GM19468 (cell line): ENCODE results near the gene SRPK2.
"Not testable (repeated sequence)": the region's sequence is repeated elsewhere in the genome, so short reads cannot be mapped to it uniquely, and the experiment has no call there.

ENCODE experiments used
- ATAC-seq: cut with Tn5 transposase; IDR thresholded peaks from one replicate; pipeline ENCODE4 v1.9.1; 2021; ENCODE audit warnings: mild to moderate bottlenecking, moderate library complexity, moderate number of reproducible peaks; ENCODE audit not compliant: unreplicated experiment; ENCODE audit errors: extremely low read depth

Gene SRPK2

DNA sequence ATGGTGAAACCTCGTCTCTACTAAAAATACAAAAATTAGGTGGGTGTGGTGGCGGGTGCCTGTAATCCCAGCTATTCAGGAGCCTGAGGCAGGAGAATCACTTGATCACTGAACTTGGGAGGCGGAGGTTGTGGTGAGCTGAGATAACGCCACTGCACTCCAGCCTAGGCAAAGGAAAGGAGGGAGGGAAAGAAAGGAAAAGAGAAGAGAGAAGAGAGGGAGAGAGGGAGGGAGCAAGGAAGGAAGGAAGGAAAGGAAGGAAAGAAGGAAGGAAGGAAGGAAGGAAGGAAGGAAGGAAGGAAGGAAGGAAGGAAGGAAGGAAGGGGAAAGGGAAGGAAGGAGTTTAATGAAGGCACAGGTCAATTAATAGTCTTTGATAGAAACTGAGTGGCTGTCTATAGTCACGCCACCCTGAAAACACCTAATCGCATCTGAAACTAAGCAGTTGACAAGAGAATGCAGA, 155.9 kb downstream of the SRPK2 start:
- not testable (repeated sequence) for ATAC-seq

DNA sequence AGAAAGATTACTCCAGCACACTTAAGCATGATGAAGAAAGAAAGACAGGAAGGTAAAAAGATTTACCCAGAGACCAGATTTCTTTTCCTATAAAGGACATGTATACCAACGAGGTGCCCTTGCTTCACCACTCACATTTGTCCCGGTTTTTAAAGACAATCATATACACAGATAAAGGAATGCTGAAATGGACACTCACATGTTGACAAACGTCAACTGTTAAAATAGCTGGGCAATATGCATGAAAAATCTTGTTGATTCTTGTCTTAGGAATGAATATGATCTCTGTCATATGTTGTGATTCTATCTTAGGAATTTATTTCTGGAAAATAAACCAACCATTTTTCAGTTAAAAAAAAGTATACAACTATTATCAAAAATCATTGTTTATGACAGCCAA, 158.2 kb downstream of the SRPK2 start:
- ATAC-seq = no peak

DNA sequence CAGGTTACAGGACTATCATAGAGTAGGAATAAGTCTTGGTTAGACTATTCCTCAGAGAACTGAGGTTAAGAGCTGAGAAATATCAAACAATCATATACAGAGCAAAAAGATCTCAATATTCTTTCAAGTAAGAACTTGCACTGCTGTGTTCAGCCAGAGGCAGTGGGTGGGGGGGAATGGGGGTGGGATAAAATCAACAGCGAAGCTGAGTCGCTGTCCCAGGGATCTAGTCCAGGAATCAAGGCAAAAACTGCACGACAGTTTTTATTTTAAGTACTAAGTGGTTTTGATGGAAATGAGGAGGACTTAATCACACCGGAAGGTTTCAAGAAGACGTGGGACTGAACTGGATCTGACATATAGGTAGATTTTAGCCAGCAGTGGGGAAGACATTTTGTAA, 159.1 kb downstream of the SRPK2 start:
- no peak for ATAC-seq

DNA sequence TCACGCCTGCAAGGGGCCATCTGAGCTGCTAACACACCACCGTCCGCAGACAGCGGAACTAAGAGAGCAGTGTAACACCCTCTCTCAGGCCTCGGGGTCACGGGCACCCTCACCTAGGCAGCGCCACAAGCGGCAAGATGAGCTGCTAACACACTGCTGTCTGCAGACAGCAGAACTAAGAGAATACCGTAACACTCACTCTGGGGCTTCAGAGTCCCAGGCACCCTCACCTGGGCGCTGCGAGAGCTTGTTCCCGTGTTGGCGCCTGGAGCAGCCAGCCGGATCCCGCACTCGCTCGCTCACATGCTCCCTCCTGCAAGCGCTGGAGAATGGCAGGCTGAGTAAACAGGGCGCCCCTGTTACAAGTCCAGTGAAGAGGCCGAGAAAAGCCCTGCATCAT, 160.2 kb downstream of the SRPK2 start:
- ATAC-seq = no peak

DNA sequence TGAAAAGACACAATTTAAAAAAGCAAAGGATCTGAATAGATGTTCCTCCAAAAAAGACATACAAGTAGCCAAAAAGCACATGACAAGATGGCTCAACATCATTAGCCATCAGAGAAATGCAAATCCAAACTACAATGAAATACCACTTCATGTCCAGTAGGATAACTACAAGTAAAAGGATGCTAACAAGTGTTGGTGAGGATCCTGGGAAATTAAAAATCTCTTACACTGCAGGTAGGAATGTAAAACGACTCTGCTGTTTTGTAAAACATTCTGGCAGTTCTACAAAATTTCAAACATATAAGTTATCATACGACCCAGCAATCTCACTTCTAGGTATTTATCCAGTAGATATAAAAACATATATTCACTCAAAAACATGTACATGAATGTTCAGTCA, 161.3 kb downstream of the SRPK2 start:
- no peak for ATAC-seq

DNA sequence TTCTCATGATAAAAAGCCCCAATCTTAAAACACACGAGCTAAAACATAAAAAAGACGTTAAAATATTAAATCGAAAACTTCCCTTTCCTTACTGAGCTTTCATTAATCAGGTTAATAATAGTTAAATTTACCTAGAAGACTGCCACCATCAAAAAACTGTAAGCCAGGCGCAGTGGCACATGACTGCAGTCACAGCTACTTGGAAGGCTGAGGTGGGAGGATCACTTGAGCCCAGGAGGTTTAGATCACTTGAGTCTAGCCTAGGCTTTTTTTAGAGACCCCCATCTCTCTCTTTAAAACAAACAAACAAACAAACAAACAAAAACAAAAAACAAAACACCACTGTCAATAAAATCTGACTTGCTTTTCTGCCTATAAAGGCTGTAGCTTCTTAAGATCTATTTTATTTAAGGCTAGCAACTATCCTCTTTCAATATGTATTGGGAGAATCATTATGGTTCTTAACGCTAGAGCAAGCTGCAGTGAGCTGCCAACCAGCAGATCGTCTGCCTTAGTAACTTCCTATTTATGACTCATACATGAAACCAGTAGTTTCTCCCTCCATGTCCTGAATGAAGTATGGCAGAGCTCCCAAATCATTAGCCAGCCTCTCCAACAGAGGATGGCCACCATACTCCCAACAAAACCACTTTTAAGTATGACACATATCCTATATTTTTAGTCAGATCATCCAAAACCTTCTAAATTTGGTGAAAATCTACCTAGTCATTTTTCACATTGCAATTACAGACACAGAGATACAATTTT, 163.7 kb downstream of the SRPK2 start:
- ATAC-seq = peak; percentile 78

DNA sequence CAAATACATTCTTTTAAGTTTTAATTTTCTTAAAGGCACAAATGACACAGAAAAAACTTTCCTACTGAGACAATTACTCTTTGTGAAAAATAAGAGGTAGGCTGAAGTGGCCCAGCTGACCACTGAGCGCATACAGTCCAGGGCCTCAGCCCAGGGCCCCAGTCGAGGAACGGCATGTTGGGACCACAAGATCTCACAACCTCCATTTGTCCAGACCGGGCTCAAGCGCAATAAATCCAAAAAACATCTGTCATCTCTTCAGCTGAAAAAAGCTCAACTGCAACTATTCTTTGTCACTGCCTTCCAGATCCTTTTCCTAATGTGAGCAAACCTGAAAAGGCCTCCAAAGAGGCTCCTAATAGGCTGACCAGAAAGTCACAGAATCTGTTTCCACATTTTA, 165.8 kb downstream of the SRPK2 start:
- no peak for ATAC-seq

DNA sequence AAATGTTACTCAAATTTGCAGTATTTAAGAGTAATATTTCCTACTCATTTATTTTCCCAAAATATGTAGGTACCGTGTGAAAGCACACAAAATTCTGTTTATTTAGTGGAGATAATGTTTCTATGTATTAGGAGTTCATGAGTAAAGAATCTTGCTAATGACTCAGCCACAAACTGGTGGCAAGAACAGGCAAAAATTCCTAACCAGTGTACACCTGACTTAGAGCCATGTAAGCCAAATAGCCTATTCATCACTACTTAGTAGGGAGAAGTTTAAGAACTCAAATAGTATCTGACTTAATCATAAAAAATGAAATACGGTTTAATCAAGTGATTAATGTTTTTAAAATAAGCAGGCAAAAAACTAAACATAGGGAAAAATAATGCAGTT, 169.0 kb downstream of the SRPK2 start:
- ATAC-seq = no peak

DNA sequence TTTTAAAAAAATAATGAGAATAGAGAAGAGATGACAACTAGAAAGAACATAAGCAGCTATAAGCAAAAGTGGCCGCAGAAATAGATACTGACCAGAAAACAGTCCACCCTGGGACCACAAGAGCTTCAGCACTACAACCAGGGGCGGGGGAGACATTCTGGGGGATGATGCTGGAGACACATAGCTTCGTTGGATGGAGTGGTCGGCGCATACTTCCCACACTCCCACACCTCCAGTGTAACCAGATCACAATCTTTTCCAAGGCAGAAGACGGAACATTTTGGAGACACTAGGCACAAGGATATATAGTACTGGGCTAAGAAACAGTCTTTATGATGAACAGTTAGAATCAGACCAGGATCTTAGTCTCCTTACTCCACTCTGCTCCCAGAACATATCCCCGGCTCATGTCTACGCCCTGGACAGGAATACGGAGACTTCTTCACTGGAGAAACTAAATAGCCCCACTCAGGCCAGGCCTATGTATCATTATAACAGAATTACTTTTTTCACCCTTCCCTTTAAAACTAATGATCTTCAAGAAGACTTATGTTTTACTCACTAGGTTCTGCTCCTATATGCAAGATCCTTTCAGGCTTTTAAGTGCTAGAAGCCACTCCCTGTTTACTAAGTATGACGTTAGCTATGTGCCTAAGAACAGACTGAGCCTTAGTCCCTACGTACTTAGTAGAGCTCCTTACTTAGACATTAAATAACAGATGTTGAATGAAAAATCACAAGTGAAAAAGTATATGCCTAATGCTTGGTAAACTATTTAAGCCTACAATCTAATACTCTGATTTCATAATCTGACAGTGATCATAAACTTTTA, 169.6 kb downstream of the SRPK2 start:
- no peak for ATAC-seq

DNA sequence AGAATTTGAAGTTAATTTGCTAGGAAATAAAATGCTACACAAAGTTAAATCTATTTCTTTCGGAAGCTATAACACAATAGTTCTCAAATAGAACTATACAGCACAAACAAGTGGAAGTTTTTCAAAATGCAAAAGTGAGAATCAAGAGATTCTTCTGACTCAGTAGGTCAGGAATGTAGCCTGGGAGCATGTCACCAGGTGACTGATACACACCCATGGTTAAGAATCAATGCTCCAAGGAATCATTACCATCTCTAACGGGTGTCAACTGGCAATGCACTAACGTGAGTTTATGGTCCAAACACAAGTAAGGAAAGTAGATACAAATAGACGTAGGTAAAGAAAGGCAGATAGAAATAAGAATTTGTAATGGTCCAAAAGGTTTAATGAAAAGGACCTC, 170.5 kb downstream of the SRPK2 start:
- no peak for ATAC-seq

DNA sequence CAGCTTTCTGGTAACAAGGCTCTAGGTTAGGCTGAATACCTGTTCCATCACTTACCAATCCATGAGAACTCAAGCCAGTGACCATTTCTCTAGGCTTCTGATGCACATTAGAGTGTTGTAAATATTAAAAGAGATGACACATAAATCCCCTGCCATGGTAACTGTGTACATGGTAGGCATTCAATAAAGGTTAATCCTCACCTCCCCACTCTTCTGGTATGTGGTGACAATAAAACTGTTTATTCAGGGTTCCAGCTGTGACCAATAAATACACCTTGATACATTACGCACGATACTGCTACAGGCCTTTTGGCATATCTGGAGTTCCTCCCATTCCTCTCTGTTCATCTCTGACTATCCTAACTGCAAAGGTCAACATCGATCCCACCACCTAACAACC, 171.9 kb downstream of the SRPK2 start:
- no peak for ATAC-seq

DNA sequence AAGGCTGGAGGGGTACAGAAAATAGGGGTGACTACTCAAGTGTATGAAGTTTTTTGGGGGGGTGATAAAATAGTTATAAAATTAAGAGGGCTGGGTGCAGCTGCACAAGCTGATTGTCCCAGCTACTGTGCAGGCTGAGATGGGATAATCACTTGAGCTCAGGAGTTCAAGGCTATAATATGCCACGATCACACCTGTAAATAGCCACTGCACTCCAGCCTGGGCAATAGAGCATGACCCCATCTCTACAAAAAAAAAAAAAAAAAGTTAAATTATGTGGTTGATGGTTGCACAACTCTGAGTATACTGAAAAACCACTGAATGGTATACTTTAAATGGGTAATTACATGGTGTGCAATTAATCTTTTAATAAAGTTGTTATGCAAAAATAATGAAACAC, 172.9 kb downstream of the SRPK2 start:
- ATAC-seq = no peak

DNA sequence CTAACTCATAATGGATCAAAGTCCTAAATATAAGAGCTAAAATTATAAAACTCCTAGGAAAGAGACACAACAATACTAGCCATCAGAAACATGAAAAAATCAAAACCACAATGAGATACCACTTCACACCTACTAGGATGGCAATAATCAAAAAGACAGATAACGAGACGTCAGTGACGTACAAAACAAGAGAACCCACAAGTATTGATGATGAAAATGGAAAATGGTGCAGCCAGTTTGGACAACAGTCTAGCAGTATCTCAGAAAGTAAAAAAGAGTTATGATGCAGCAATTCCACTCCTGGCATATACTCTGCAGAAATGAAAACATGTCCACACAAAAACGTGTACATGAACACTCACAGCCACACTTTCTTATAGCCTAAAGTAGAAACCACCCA, 173.5 kb downstream of the SRPK2 start:
- ATAC-seq = no peak

DNA sequence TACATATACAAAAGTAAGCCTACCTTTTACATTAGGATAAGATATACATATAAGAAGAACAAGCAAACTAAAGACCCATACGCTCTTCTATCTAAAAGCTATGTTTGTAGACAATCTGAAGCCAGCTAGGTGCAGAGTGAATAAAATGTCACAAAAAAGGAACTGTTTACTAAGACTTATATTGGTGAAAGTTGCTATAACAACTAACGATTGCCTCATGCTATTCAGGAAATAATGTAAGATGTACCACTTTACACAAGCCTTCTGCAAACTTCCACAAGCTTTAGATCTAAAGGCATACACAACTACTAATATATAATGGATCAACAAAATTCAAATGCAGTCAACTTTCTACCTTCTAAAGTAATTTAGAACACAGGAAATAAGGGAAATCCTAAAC, 175.1 kb downstream of the SRPK2 start:
- no peak for ATAC-seq

DNA sequence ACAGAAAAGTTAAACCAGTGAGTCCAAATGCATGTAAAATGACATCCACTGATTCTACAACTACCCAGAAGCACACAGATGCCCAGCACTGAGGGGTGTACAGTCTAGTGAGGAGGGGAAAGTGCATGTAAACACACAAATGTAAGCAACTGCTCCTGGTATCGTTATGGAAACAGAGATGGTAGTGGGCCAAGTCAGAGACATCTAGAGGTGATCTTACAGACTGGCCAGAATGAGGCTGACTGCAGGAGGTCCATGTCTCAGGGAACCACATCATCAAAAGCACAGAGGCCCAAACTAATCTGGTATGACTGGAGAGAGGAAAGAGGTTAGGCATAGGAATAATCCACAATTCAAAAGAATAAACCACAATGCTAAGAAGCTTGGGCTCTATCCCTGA, 176.5 kb downstream of the SRPK2 start:
- no peak for ATAC-seq

DNA sequence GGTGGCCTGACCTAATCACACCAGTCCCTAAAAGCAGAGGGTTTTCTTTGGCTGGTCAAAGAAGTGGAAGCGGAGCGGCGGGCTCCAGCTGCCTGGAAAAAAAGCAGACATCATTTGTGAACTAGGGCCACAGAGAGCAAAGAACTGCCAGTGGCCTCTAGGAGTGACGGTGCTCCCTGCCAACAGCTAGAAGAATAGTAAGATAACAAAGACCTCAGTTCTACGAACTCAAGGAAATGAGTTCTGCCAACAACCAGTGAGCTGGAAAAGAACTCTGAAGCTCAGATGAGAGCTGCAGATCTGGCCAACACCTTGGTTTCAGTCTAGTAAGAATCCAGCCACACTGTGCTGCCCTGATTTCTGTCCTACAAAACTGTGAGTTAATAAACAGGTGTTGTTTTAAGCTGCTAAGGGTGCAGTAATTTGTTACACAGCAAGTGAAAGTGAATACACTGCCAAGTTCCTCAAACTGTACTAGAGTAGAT, 178.0 kb downstream of the SRPK2 start:
- ATAC-seq = peak; percentile 61

DNA sequence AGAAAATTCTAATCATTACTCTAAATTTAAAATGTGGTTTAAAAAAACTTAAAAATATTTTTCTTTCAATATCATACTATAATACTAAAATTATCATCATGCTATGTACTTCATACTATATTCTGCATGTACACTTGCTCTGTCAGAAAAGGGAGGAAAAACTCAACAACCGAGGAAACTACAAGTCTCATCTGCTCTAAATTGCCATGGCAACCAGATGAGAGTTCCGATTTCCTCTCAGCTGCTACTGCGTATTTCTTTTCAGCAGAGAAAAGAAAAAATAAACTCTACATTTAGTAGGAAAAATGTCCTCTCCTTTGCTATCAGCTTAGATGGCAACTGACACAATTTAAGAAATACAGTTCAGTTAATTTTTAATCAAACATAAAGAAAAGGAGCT, 178.9 kb downstream of the SRPK2 start:
- ATAC-seq = no peak

DNA sequence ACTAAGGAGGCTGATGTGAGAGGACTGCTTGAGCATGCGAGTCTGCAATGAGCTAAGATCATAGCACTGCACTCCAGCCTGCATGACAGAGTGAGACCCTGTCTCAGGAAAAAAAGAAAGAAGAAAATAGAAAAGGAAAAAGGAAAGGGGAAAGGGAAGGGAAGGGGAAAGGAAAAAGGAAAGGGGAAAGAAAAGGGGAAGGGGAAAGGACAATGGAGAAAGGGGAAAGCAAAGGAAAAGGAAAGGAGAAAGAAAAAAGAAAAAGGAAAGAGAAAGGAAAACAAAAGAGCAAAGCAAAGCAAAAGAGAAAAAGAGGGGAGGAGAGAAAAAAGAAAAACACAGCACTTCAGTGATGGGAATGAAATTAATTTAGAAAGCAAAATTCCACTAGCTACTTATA, 179.3 kb downstream of the SRPK2 start:
- no peak for ATAC-seq

DNA sequence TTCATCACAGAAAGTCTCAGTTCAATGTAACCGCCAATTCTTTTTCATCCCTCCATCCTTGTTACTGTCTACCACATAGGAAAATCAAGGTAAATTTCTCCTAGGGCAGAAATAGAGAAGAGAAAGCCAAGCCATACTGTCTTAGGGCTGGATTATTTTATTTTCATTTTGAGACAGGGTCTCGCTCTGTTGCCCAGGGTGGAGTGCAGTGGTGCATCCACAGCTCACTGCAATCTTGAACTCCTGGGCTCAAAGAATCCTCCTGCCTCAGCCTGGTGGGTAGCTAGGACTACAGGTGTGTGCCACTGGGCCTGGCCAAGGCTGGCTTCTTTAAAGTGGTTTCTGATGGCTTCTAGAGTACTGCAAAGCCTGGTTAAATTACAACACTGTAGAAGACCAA, 181.7 kb downstream of the SRPK2 start:
- no peak for ATAC-seq

DNA sequence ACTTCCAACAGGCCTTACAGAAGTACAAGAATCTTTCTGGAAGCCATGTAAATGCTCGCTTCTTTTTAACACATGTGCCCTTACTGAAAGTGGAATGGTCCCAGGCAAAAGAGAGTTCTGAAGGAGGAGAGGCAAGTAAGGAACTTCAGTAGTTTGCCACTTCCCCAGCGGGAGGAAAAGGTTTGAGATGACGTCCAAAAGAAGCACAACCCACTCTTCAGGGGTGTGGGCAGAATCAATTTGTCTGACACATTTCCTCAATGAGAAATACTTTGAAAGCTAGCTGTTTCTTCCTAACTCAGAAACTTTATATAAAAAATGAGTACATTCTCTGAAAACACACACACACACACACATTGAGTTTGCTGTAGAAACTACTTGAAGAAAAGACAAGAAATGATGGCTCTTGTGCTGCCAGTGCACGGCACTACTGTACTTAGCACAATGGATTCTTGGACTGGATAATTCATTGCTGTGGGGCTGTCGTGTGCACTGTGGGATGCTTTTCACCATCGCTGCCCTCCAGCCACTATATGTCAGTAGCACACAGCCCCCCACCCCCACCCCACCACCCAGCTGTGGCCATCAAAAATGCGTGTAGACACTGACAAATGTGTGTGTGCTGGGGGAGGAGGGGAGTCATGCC, 183.0 kb downstream of the SRPK2 start:
- ATAC-seq = no peak

DNA sequence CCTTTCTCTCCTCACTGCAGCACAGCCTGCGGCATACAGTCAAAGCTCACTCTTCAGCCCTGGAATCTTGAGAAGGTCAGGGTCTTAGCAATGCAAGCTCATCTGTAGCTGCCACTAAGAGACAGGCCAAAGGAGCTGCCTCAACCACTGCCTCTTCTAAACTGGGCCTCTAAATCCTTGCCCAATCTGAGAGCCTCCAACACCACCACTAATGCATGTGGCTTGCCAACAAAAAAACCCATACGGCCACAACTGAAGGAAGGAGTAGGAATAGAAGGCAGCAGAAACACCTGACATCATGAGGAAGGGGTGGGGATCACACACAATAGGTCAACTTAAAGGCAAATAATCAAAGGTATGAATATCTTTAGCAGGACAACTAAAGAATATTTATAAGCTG, 183.8 kb downstream of the SRPK2 start:
- ATAC-seq = no peak
